SK-N-SH (cell line): Measurements from ENCODE around the gene THAP7. TPM values are rescaled to one million over a fixed set of nuclear protein-coding genes. Genes with fewer than 3 reads are reported as not detected.

Experiments used
- CTCF ChIA-PET: fragments of 300-600, 350-600 bp; formaldehyde crosslinking; extraction: SDS; loops from one replicate; lab custom pipeline; 2021; lab: Yijun Ruan, JAX
- POLR2A ChIA-PET: fragments of 350-600 bp; sonication (Branson Sonifier 250); formaldehyde crosslinking; extraction: SDS; loops from one replicate; lab custom pipeline; 2020; ENCODE audit warnings: antibody characterized with exemption, inconsistent platforms; lab: Yijun Ruan, JAX
- DNase-seq: peaks from one replicate; pipeline ENCODE4 v3.0.0; 2012
- H2AFZ ChIP-seq: fragments of 200-600 bp; sonication (generic); 2 replicates; pipeline ENCODE4 v1.8.1; 2016; ENCODE audit warnings: antibody characterized with exemption, mild to moderate bottlenecking, low read depth
- H3F3A ChIP-seq: fragments of 200-600 bp; sonication (generic); replicated peaks from 2 replicates; pipeline ENCODE3; 2016; ENCODE audit warnings: antibody characterized with exemption, mild to moderate bottlenecking; ENCODE audit not compliant: insufficient read depth
- H3K27ac ChIP-seq, 2 experiments: fragments of 200-500 bp in 1 of 2; fragments of 200-600 bp in 1 of 2; sonication (Bioruptor generic) in 1 of 2; sonication (generic), shearing (Covaris generic) in 1 of 2; 2 replicates each; pipeline versions ENCODE4 v1.5.1 to v1.6.1; 2014 to 2016; ENCODE audit warnings: low read depth in 2 of 2, inconsistent platforms in 1 of 2, low read length in 1 of 2, mild to moderate bottlenecking in 1 of 2, mixed read lengths in 1 of 2
- H3K27me3 ChIP-seq: fragments of 200-600 bp; sonication (generic), shearing (Covaris generic); 2 replicates; pipeline ENCODE4 v1.6.1; 2016; ENCODE audit warnings: mixed run types; ENCODE audit not compliant: insufficient read depth
- H3K36me3 ChIP-seq, 2 experiments: fragments of 200-500 bp in 1 of 2; fragments of 200-600 bp in 1 of 2; sonication (Bioruptor generic) in 1 of 2; sonication (generic) in 1 of 2; replicated peaks in 1 of 2; 2 replicates each; pipeline versions ENCODE3 to v1.5.1; 2014 to 2016; ENCODE audit warnings: low read length in 1 of 2, mild to moderate bottlenecking in 1 of 2; ENCODE audit not compliant: insufficient read depth in 2 of 2, control insufficient read depth in 1 of 2
- H3K4me1 ChIP-seq, 2 experiments: fragments of 200-500 bp in 1 of 2; fragments of 200-600 bp in 1 of 2; sonication (Bioruptor generic) in 1 of 2; sonication (generic), shearing (Covaris generic) in 1 of 2; 2 replicates each; pipeline versions ENCODE4 v1.5.1 to v1.6.1; 2014 to 2016; ENCODE audit warnings: low read depth in 1 of 2, low read length in 1 of 2, mixed run types in 1 of 2; ENCODE audit not compliant: insufficient read depth in 2 of 2, control insufficient read depth in 1 of 2
- H3K4me2 ChIP-seq: fragments of 200-600 bp; sonication (generic), shearing (Covaris generic); 2 replicates; pipeline ENCODE4 v1.6.1; 2017; ENCODE audit warnings: mixed run types
- H3K4me3 ChIP-seq, 2 experiments: fragments of 200-500 bp in 1 of 2; fragments of 200-600 bp in 1 of 2; sonication (Bioruptor generic) in 1 of 2; sonication (generic), shearing (Covaris generic) in 1 of 2; 2 replicates each; pipeline versions ENCODE4 v1.5.1 to v1.8.1; 2014 to 2016; ENCODE audit warnings: low read depth in 2 of 2, inconsistent platforms in 1 of 2, low read length in 1 of 2, mild to moderate bottlenecking in 1 of 2, mixed read lengths in 1 of 2, moderate library complexity in 1 of 2
- H3K79me2 ChIP-seq: fragments of 200-600 bp; sonication (generic); 2 replicates; pipeline ENCODE4 v1.8.1; 2017; ENCODE audit warnings: mild to moderate bottlenecking; ENCODE audit not compliant: insufficient read depth
- H3K9ac ChIP-seq: fragments of 200-600 bp; sonication (generic); 2 replicates; pipeline ENCODE4 v1.6.1; 2017; ENCODE audit warnings: mixed run types
- H3K9me2 ChIP-seq: fragments of 200-600 bp; sonication (generic); 2 replicates; pipeline ENCODE4 v1.6.1; 2017; ENCODE audit warnings: mixed run types
- H3K9me3 ChIP-seq: fragments of 200-600 bp; sonication (generic); 2 replicates; pipeline ENCODE4 v1.6.1; 2017; ENCODE audit warnings: mixed run types, mild to moderate bottlenecking, moderate library complexity
- H4K20me1 ChIP-seq: fragments of 200-600 bp; sonication (generic); 2 replicates; pipeline ENCODE4 v1.6.1; 2017; ENCODE audit warnings: mild to moderate bottlenecking, mixed run types; ENCODE audit not compliant: insufficient read depth
- CHD2 ChIP-seq: fragments of 150-350 bp; IDR thresholded peaks from 2 replicates; pipeline ENCODE4 v1.6.1; 2018; ENCODE audit warnings: low read length; ENCODE audit not compliant: partially characterized antibody
- CTCF ChIP-seq: fragments of 200-600 bp; sonication (generic); IDR thresholded peaks from 2 replicates; pipeline ENCODE4 v1.6.1; 2017; ENCODE audit warnings: antibody characterized with exemption, mild to moderate bottlenecking, moderate library complexity
- ELF1 ChIP-seq: IDR thresholded peaks from 2 replicates; pipeline ENCODE4 v1.4.0; 2012
- EZH2phosphoT487 ChIP-seq: fragments of 200-600 bp; sonication (generic); IDR thresholded peaks from 2 replicates; pipeline ENCODE4 v1.6.1; 2017; ENCODE audit warnings: low read depth, mixed run types, mild to moderate bottlenecking, antibody characterized with exemption, moderate library complexity, borderline replicate concordance
- FOSL2 ChIP-seq: IDR thresholded peaks from 2 replicates; pipeline ENCODE4 v1.4.0; 2012; ENCODE audit warnings: low read depth, mild to moderate bottlenecking, moderate library complexity, borderline replicate concordance
- FOXJ3 ChIP-seq: sonication (generic); formaldehyde crosslinking; IDR thresholded peaks from 2 replicates; pipeline ENCODE4 v1.5.1; 2020; ENCODE audit warnings: mild to moderate bottlenecking, missing genetic modification reagents
- FOXM1 ChIP-seq: IDR thresholded peaks from 2 replicates; pipeline ENCODE4 v1.4.0; 2012; ENCODE audit warnings: low read depth, mild to moderate bottlenecking
- GABPA ChIP-seq: IDR thresholded peaks from 2 replicates; pipeline ENCODE4 v1.4.0; 2012; ENCODE audit warnings: low read depth, mild to moderate bottlenecking
- GATA2 ChIP-seq: sonication (generic); formaldehyde crosslinking; IDR thresholded peaks from 2 replicates; pipeline ENCODE4 v1.5.0; 2020; ENCODE audit warnings: mild to moderate bottlenecking, missing genetic modification reagents
- IRF3 ChIP-seq: fragments of 150-350 bp; IDR thresholded peaks from 2 replicates; pipeline ENCODE4 v1.6.1; 2016; ENCODE audit warnings: mild to moderate bottlenecking, low read depth, low read length
- MAX ChIP-seq: IDR thresholded peaks from 2 replicates; pipeline ENCODE4 v1.4.0; 2012; ENCODE audit warnings: low read depth
- MEF2A ChIP-seq: IDR thresholded peaks from 2 replicates; pipeline ENCODE4 v1.4.0; 2012; ENCODE audit warnings: low read depth, borderline replicate concordance
- MXI1 ChIP-seq: IDR thresholded peaks from 2 replicates; pipeline ENCODE4 v1.6.1; 2012; ENCODE audit warnings: mild to moderate bottlenecking, low read depth, low read length, improper control_type of control experiment
- NFIC ChIP-seq: IDR thresholded peaks from 2 replicates; pipeline ENCODE4 v1.4.0; 2012; ENCODE audit warnings: borderline replicate concordance
- NRF1 ChIP-seq: IDR thresholded peaks from 2 replicates; pipeline ENCODE4 v1.6.1; 2012; ENCODE audit warnings: low read depth, mild to moderate bottlenecking, low read length
- PBX3 ChIP-seq: IDR thresholded peaks from 2 replicates; pipeline ENCODE4; 2012
- POLR2AphosphoS5 ChIP-seq: IDR thresholded peaks from 2 replicates; pipeline ENCODE4 v1.6.1; 2012; ENCODE audit warnings: low read depth, low read length
- RAD21 ChIP-seq: IDR thresholded peaks from 2 replicates; pipeline ENCODE4 v1.6.1; 2012; ENCODE audit warnings: mild to moderate bottlenecking, low read length
- RFX5 ChIP-seq: IDR thresholded peaks from 2 replicates; pipeline ENCODE4 v1.6.1; 2012; ENCODE audit warnings: mild to moderate bottlenecking, improper control_type of control experiment, low read length
- SMC3 ChIP-seq: IDR thresholded peaks from 2 replicates; pipeline ENCODE4 v1.6.1; 2012; ENCODE audit warnings: low read depth, low read length, improper control_type of control experiment
- TAF1 ChIP-seq: IDR thresholded peaks from 2 replicates; pipeline ENCODE4 v1.6.1; 2012; ENCODE audit warnings: low read depth, mild to moderate bottlenecking, low read length, moderate library complexity, borderline replicate concordance
- TCF12 ChIP-seq: IDR thresholded peaks from 2 replicates; pipeline ENCODE4 v1.4.0; 2012
- TEAD4 ChIP-seq: IDR thresholded peaks from 2 replicates; pipeline ENCODE4 v1.4.0; 2012; ENCODE audit warnings: mild to moderate bottlenecking, borderline replicate concordance; ENCODE audit not compliant: insufficient read depth
- YY1 ChIP-seq: IDR thresholded peaks from 2 replicates; pipeline ENCODE4 v1.4.0; 2012; ENCODE audit warnings: low read depth, mild to moderate bottlenecking
- WGBS: methylation state at CpG from one replicate; pipeline ENCODE4 v1.1.6; 2017; ENCODE audit warnings: low lambda C conversion rate; 5-methylcytosine and 5-hydroxymethylcytosine counted together
- polyA plus RNA-seq, 3 experiments: library from polyadenylated mRNA; depleted of rRNA; stranded (reverse); fragments of >200 nt; gene quantifications; 2 replicates each; pipeline ENCODE4 v1.2.3, GENCODE V29; 2012

Gene THAP7
- polyA plus RNA-seq, 1 of the 3 experiments (the other 2 are of a cell fraction): 32.0 TPM

- TF ChIP-seq MAX: no peak
- TF ChIP-seq TCF12: no peak
- no peak for TF ChIP-seq FOXJ3 (CRISPR knock-in tag)
- no peak for TF ChIP-seq TEAD4
- no peak for TF ChIP-seq GABPA
- TF ChIP-seq TAF1: no peak
- TF ChIP-seq EZH2phosphoT487: no peak
- no peak for TF ChIP-seq POLR2AphosphoS5
- no peak for TF ChIP-seq YY1
- TF ChIP-seq MEF2A: no peak
- no peak for TF ChIP-seq IRF3
- TF ChIP-seq RAD21: no peak
- ChIA-PET CTCF (interaction anchor here (1.5 to 4.0 kb wide), 2 partner anchors 10 to 35 kb away, joined by 5 to 26 read pairs; partner anchors contain the start of gene CRKL), POLR2A (no interaction called here)
These were observed 50.0 kb downstream of the THAP7 start for GRCh38 chr22:20951932-20952380.

GRCh38 chr22:20951151-20951931, 50.6 kb downstream of the THAP7 start:
- H3K4me3 ChIP-seq: no peak overlapping the region
- H3K27ac ChIP-seq: no peak overlapping the region
- WGBS: 96% methylated on average over 10 of the region's 10 CpGs
- no peak for DNase-seq
- no peaks in the 10 kb centered on the region for H3K27me3 ChIP-seq
- H3K9ac ChIP-seq: no peak overlapping the region
- peaks cover 0 to 5% of the 10 kb centered on the region in 2 experiments; a peak in 2 of 4 replicates for H3K4me1 ChIP-seq
- CTCF ChIA-PET: interaction anchor here (0.9 to 4.0 kb wide), 4 partner anchors 11 to 147 kb away, joined by 3 to 26 read pairs (median 4); partner anchors contain the start of gene CRKL
- peaks cover 56% of the 10 kb centered on the region for H4K20me1 ChIP-seq
- H3K4me2 ChIP-seq: no peak overlapping the region
- no peaks in the 10 kb centered on the region for H3K9me2 ChIP-seq
- H3K36me3 ChIP-seq: peaks cover 28 to 45% of the 10 kb centered on the region in 2 experiments
- H2AFZ ChIP-seq: no peak overlapping the region
- POLR2A ChIA-PET: no interaction called here
- H3F3A ChIP-seq: peaks cover 8% of the 10 kb centered on the region
- H3K79me2 ChIP-seq: peaks cover 64% of the 10 kb centered on the region
- no peaks in the 10 kb centered on the region for H3K9me3 ChIP-seq
- no peak for TF ChIP-seq FOXM1
- no peak for TF ChIP-seq NFIC
- TF ChIP-seq RAD21: no peak
- no peak for TF ChIP-seq ELF1
- TF ChIP-seq MAX: no peak
- TF ChIP-seq TCF12: no peak
- no peak for TF ChIP-seq NRF1
- TF ChIP-seq POLR2AphosphoS5: no peak
- TF ChIP-seq GATA2 (CRISPR knock-in tag): no peak
- TF ChIP-seq EZH2phosphoT487: no peak
- no peak for TF ChIP-seq PBX3
- TF ChIP-seq CHD2: no peak
- TF ChIP-seq FOSL2: no peak
- TF ChIP-seq SMC3: no peak
- no peak for TF ChIP-seq TEAD4
- no peak for TF ChIP-seq RFX5
- no peak for TF ChIP-seq GABPA
- no peak for TF ChIP-seq MXI1
- TF ChIP-seq CTCF: no peak

More at GRCh38 chr22:20951932-20952380, 50.0 kb downstream of the THAP7 start:
- no peak overlapping the region for H3K4me3 ChIP-seq
- H4K20me1 ChIP-seq: peaks cover 50% of the 10 kb centered on the region
- H3K27me3 ChIP-seq: no peaks in the 10 kb centered on the region
- H3K4me2 ChIP-seq: no peak overlapping the region
- no peak for DNase-seq
- H3K9me2 ChIP-seq: no peaks in the 10 kb centered on the region
- H3K9ac ChIP-seq: no peak overlapping the region
- peaks cover 4% of the 10 kb centered on the region for H3F3A ChIP-seq
- WGBS: 90% methylated on average over 8 of the region's 8 CpGs
- H3K4me1 ChIP-seq: no peaks in the 10 kb centered on the region
- peaks cover 28 to 45% of the 10 kb centered on the region in 2 experiments for H3K36me3 ChIP-seq
- H3K9me3 ChIP-seq: no peaks in the 10 kb centered on the region
- no peak overlapping the region for H2AFZ ChIP-seq
- no peak overlapping the region for H3K27ac ChIP-seq
- H3K79me2 ChIP-seq: peaks cover 57% of the 10 kb centered on the region
